ENCODE results near the gene ENTPD3. TPM values are rescaled to one million over a fixed set of nuclear protein-coding genes. Genes with fewer than 3 reads are reported as not detected.

Gene ENTPD3
- total RNA-seq, 4 donors from 2014 or later, result 0.12 to 1.1 (median 0.56) TPM

GRCh38 chr3:40381904-40382616, 4.9 kb upstream of the ENTPD3 start:
- in situ Hi-C loops (cut with MboI; ENCODE audit: low sequenced_read_pairs in 4 of 4), result no loop called here
- ATAC-seq, result no peak
- intact Hi-C loops (cut with DNase I; ENCODE audit: low total_unique reads), result no loop called here
- no peaks in the 10 kb centered on the region for H3K36me3 ChIP-seq
- H3K27me3 ChIP-seq, result peaks cover 0 to 4% (median under 1%) of the 10 kb centered on the region in 3 donors
- no peak overlapping the region for H3K4me3 ChIP-seq
- H3K27ac ChIP-seq, result no peak overlapping the region
- no peak for DNase-seq
- no peaks in the 10 kb centered on the region for H3K4me1 ChIP-seq
- TF ChIP-seq, protein P1, sequence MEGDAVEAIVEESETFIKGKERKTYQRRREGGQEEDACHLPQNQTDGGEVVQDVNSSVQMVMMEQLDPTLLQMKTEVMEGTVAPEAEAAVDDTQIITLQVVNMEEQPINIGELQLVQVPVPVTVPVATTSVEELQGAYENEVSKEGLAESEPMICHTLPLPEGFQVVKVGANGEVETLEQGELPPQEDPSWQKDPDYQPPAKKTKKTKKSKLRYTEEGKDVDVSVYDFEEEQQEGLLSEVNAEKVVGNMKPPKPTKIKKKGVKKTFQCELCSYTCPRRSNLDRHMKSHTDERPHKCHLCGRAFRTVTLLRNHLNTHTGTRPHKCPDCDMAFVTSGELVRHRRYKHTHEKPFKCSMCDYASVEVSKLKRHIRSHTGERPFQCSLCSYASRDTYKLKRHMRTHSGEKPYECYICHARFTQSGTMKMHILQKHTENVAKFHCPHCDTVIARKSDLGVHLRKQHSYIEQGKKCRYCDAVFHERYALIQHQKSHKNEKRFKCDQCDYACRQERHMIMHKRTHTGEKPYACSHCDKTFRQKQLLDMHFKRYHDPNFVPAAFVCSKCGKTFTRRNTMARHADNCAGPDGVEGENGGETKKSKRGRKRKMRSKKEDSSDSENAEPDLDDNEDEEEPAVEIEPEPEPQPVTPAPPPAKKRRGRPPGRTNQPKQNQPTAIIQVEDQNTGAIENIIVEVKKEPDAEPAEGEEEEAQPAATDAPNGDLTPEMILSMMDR (IDR thresholded peaks at IDR 0.05 in 4 of 5, conservative IDR thresholded peaks at IDR 0.05 in 1 of 5), result no peak
- no peak for TF ChIP-seq POLR2A (IDR thresholded peaks at IDR 0.05)
- H3K9me3 ChIP-seq, result no peaks in the 10 kb centered on the region

DNA sequence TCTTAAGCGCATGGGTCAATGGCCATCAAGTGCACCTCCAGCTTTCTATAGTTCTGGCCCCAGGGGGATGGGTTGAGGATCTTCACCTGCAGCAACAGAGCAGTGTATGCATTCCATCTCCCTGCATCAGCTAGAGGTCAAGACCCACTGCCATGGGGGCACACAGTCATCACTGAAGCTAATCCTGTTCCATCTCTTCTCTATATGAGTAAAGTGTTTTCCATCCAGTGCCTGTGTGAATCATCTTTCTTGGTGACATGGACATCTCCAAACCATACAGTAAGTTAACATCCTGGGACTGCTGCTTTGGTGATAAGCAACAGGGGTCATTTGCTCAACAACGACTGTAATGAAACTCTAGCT, 4.4 kb upstream of the ENTPD3 start:
- in situ Hi-C loops (cut with MboI; ENCODE audit: low sequenced_read_pairs in 4 of 4), result no loop called here

DNA sequence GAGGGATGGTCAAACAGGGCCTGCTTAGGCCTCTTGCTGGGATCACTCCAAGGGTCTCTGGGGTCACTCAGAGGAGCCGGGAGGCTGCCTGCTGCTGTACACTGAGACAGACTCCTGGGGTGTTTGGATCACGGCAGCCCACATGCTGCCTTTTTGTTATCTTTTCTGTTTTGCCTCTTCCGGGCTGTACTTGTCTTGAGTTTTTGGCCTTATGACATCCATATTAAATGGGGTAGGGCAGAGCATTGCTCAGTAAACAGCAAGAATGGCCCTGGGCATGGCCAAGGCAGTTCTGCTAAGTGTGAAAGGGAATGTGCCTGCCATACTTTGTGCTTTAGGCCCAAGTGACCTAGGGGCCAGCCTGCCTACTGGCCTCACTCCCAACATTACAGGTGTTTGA, 771 bp upstream of the ENTPD3 start:
- Histone ChIP-seq H3K9me3 (no peaks in the 10 kb centered on the region), H3K27me3 (peaks cover 0 to 11% (median 5%) of the 10 kb centered on the region in 3 donors), H3K27ac (no peak overlapping the region), H3K4me3 (no peak overlapping the region), H3K4me1 (no peaks in the 10 kb centered on the region), H3K36me3 (no peaks in the 10 kb centered on the region)
- ATAC-seq, result no peak
- no peak for TF ChIP-seq POLR2A (IDR thresholded peaks at IDR 0.05)
- TF ChIP-seq, protein P1 (IDR thresholded peaks at IDR 0.05 in 4 of 5, conservative IDR thresholded peaks at IDR 0.05 in 1 of 5), result no peak
- in situ Hi-C loops (cut with MboI; ENCODE audit: low sequenced_read_pairs in 4 of 4), result no loop called here
- intact Hi-C loops (cut with DNase I; ENCODE audit: low total_unique reads), result no loop called here
- no peak for DNase-seq

More for the DNA sequence above, 4.4 kb upstream of the ENTPD3 start:
- H3K4me1 ChIP-seq, result no peaks in the 10 kb centered on the region
- H3K27me3 ChIP-seq, result peaks cover 0 to 9% (median 5%) of the 10 kb centered on the region in 3 donors
- no peak overlapping the region for H3K4me3 ChIP-seq
- intact Hi-C loops (cut with DNase I; ENCODE audit: low total_unique reads), result no loop called here
- DNase-seq (no peak), ATAC-seq (no peak)
- H3K9me3 ChIP-seq, result no peaks in the 10 kb centered on the region
- TF ChIP-seq, protein P1 (IDR thresholded peaks at IDR 0.05 in 4 of 5, conservative IDR thresholded peaks at IDR 0.05 in 1 of 5), result no peak
- no peak for TF ChIP-seq POLR2A (IDR thresholded peaks at IDR 0.05)
- no peak overlapping the region for H3K27ac ChIP-seq
- no peaks in the 10 kb centered on the region for H3K36me3 ChIP-seq

GRCh38 chr3:40387895-40388254, 891 bp downstream of the ENTPD3 start:
- H3K4me3 ChIP-seq, result peak overlapping the region in 2 of 4 donors; percentile 32 to 51

More at GRCh38 chr3:40387895-40388254, 891 bp downstream of the ENTPD3 start:
- in situ Hi-C loops (cut with MboI; ENCODE audit: low sequenced_read_pairs in 4 of 4) (no loop called here), intact Hi-C loops (cut with DNase I; ENCODE audit: low total_unique reads) (no loop called here)
- H3K4me1 ChIP-seq, result no peaks in the 10 kb centered on the region
- no peak overlapping the region for H3K27ac ChIP-seq
- ATAC-seq (no peak), DNase-seq (no peak)
- no peaks in the 10 kb centered on the region for H3K36me3 ChIP-seq
- H3K9me3 ChIP-seq, result no peaks in the 10 kb centered on the region
- H3K27me3 ChIP-seq, result peaks cover 0 to 11% (median 5%) of the 10 kb centered on the region in 3 donors
- TF ChIP-seq POLR2A (IDR thresholded peaks at IDR 0.05), result no peak
- TF ChIP-seq, protein P1 (IDR thresholded peaks at IDR 0.05 in 4 of 5, conservative IDR thresholded peaks at IDR 0.05 in 1 of 5), result no peak

Measured in gastrocnemius medialis (tissue), 4 donors.